PC-3 (cell line): ENCODE measurements around the gene ROCK1. TPM values are rescaled to one million over a fixed set of nuclear protein-coding genes. Genes with fewer than 3 reads are reported as not detected.

Source experiments
- ATAC-seq: fragments of 200-7000 bp; cut with Tn5 transposase; 2 replicates; pipeline ENCODE4 v1.9.1; 2020; ENCODE audit warnings: mild to moderate bottlenecking, moderate library complexity
- BruUV-seq: library from RNA; stranded (reverse); fragments of 400-500 nt; replicated peaks from 2 replicates; lab custom pipeline; 2021; lab: Mats Ljungman, UMichigan
- CTCF ChIA-PET: fragments of 300-600 bp; sonication (Branson Sonifier 250); formaldehyde crosslinking; loops from one replicate; lab custom pipeline; 2022; ENCODE audit warnings: antibody characterized with exemption; lab: Charles Lee
- POLR2A ChIA-PET: fragments of 300-600 bp; sonication (Branson Sonifier 250); formaldehyde crosslinking; loops from one replicate; lab custom pipeline; 2022; ENCODE audit warnings: antibody characterized with exemption; ENCODE audit not compliant: unreplicated experiment; lab: Charles Lee
- DNase-seq: peaks from one replicate; pipeline ENCODE4 v3.0.0-alpha.2; 2015
- H2AFZ ChIP-seq: fragments of 300-600 bp; sonication (generic); 2 replicates; pipeline ENCODE4 v1.6.0; 2016; ENCODE audit warnings: antibody characterized with exemption, low read length
- H3F3A ChIP-seq: fragments of 300-600 bp; sonication (generic); one replicate; pipeline ENCODE4 v1.6.0; 2017; ENCODE audit warnings: antibody characterized with exemption, low read length, control low read depth, mild to moderate bottlenecking; ENCODE audit not compliant: unreplicated experiment
- H3K27ac ChIP-seq: fragments of 300-600 bp; sonication (generic); 2 replicates; pipeline ENCODE4 v1.5.1; 2016; ENCODE audit warnings: mild to moderate bottlenecking, low read length
- H3K27me3 ChIP-seq: fragments of 300-600 bp; sonication (generic); 2 replicates; pipeline ENCODE4 v1.6.1; 2016; ENCODE audit warnings: low read length, mixed read lengths
- H3K36me3 ChIP-seq: fragments of 300-600 bp; sonication (generic); 2 replicates; pipeline ENCODE4 v1.6.1; 2016; ENCODE audit warnings: low read depth, mixed run types, low read length, mixed read lengths
- H3K4me1 ChIP-seq: fragments of 300-600 bp; sonication (generic); 2 replicates; pipeline ENCODE4 v1.5.1; 2016; ENCODE audit warnings: low read length; ENCODE audit not compliant: insufficient read depth
- H3K4me2 ChIP-seq: fragments of 300-600 bp; sonication (generic); 2 replicates; pipeline ENCODE4 v1.6.0; 2016; ENCODE audit warnings: low read length
- H3K4me3 ChIP-seq: fragments of 300-600 bp; sonication (generic); 2 replicates; pipeline ENCODE4 v1.5.1; 2016; ENCODE audit warnings: mild to moderate bottlenecking, low read length, mixed read lengths
- H3K79me2 ChIP-seq: fragments of 300-600 bp; sonication (generic); 2 replicates; pipeline ENCODE4 v1.6.1; 2017; ENCODE audit warnings: low read length, mixed read lengths
- H3K9ac ChIP-seq: fragments of 300-600 bp; sonication (generic); 2 replicates; pipeline ENCODE4 v1.6.0; 2016; ENCODE audit warnings: mild to moderate bottlenecking, low read length
- H3K9me2 ChIP-seq: fragments of 300-600 bp; sonication (generic); replicated peaks from 2 replicates; pipeline ENCODE4 v1.6.1; 2016; ENCODE audit warnings: mixed run types, low read length, mixed read lengths
- H3K9me3 ChIP-seq: fragments of 300-600 bp; sonication (generic); 2 replicates; pipeline ENCODE4 v1.6.1; 2016; ENCODE audit warnings: low read length, mixed read lengths
- H4K20me1 ChIP-seq: fragments of 300-600 bp; sonication (generic); 2 replicates; pipeline ENCODE4 v1.6.1; 2016; ENCODE audit warnings: low read length, mixed read lengths
- EZH2 ChIP-seq: fragments of 300-600 bp; sonication (generic); IDR thresholded peaks from one replicate; pipeline ENCODE4 v1.6.1; 2017; ENCODE audit warnings: antibody characterized with exemption, mild to moderate bottlenecking, low read length; ENCODE audit not compliant: unreplicated experiment
- EZH2phosphoT487 ChIP-seq: fragments of 300-600 bp; sonication (generic); IDR thresholded peaks from 2 replicates; pipeline ENCODE4 v1.6.1; 2018; ENCODE audit warnings: mild to moderate bottlenecking, antibody characterized with exemption, low read length, borderline replicate concordance
- intact Hi-C: fragments of 100-400 bp; cut with micrococcal nuclease; formaldehyde crosslinking; loops from 2 replicates; pipeline ENCODE4 v1.9.0; 2023
- total RNA-seq: library from RNA; depleted of rRNA; stranded (reverse); fragments of >200 nt; gene quantifications from 2 replicates; pipeline ENCODE4 v1.2.3, GENCODE V29; 2014
- TF ChIP-seq, protein P1 (sequence below): fragments of 300-600 bp; sonication (generic); conservative IDR thresholded peaks from 2 replicates; pipeline ENCODE4 v1.5.1; 2017; ENCODE audit warnings: antibody characterized with exemption, low read depth, mild to moderate bottlenecking, low read length

ROCK1 gene
- total RNA-seq, 1 experiment from 2014 or later = 22.2 TPM

DNA sequence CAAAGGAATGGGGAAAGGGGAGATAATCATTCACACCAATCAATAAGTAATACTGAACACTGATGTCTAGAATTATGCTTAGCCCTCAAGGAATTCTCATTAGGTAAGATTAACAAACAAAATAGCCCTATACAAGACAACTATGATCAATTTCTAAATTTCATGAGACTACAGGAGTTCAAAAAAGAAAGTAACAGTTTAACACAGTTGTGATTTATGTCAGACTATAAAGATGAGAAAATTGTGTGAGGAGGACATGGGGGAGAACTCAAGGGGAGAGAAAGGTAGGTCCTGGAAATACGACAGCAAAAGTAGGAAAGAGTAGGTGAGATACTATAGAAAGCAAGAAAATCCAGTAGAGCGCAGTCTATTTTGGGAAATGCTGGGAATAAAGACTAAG lies 14.9 kb downstream of the ROCK1 start:
- ChIA-PET POLR2A (no interaction called here), CTCF (no interaction called here)
- H3K4me3 ChIP-seq = no peak overlapping the region
- no peak overlapping the region for H3K9ac ChIP-seq
- H3K9me3 ChIP-seq = no peaks in the 10 kb centered on the region
- ATAC-seq (no peak), DNase-seq (no peak)
- peaks cover 25% of the 10 kb centered on the region for H4K20me1 ChIP-seq
- peaks cover 98% of the 10 kb centered on the region for H3K79me2 ChIP-seq
- TF ChIP-seq, protein P1, sequence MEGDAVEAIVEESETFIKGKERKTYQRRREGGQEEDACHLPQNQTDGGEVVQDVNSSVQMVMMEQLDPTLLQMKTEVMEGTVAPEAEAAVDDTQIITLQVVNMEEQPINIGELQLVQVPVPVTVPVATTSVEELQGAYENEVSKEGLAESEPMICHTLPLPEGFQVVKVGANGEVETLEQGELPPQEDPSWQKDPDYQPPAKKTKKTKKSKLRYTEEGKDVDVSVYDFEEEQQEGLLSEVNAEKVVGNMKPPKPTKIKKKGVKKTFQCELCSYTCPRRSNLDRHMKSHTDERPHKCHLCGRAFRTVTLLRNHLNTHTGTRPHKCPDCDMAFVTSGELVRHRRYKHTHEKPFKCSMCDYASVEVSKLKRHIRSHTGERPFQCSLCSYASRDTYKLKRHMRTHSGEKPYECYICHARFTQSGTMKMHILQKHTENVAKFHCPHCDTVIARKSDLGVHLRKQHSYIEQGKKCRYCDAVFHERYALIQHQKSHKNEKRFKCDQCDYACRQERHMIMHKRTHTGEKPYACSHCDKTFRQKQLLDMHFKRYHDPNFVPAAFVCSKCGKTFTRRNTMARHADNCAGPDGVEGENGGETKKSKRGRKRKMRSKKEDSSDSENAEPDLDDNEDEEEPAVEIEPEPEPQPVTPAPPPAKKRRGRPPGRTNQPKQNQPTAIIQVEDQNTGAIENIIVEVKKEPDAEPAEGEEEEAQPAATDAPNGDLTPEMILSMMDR = no peak
- TF ChIP-seq EZH2 (no peak), EZH2phosphoT487 (no peak)
- no peaks in the 10 kb centered on the region for H3K9me2 ChIP-seq
- no peak overlapping the region for H3K27ac ChIP-seq
- H3K27me3 ChIP-seq = no peaks in the 10 kb centered on the region
- no TSS peak for BruUV-seq
- H2AFZ ChIP-seq = no peak overlapping the region
- no peak overlapping the region for H3K4me2 ChIP-seq
- H3F3A ChIP-seq = no peaks in the 10 kb centered on the region
- H3K36me3 ChIP-seq = no peaks in the 10 kb centered on the region
- no peaks in the 10 kb centered on the region for H3K4me1 ChIP-seq
- intact Hi-C loops = no loop called here

DNA sequence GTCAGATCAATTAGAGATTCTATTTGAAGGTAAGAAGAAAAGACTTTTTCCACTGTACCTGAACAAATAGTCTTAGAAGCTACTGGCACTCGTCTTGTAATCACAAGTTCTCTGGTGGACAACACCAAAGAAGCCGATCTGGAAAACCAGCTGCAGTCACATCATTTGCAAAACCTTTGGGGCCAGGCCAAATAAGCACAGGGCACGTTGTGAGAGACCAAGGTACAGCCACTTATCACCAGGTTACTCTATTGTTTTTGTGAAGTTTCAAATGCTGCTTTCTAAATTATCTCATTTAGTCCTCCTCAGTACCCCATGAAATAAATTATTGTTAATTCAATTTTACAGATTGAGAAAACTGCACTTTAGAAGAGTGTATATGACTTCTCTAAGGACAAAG lies 18.5 kb downstream of the ROCK1 start:
- Histone ChIP-seq H3K27me3 (no peaks in the 10 kb centered on the region), H3K9ac (no peak overlapping the region), H3K9me2 (no peaks in the 10 kb centered on the region), H3K36me3 (no peaks in the 10 kb centered on the region), H3F3A (no peaks in the 10 kb centered on the region), H3K79me2 (peaks cover 96% of the 10 kb centered on the region), H3K4me1 (no peaks in the 10 kb centered on the region), H2AFZ (no peak overlapping the region), H3K4me2 (no peak overlapping the region), H3K4me3 (no peak overlapping the region), H3K27ac (no peak overlapping the region), H3K9me3 (no peaks in the 10 kb centered on the region), H4K20me1 (peaks cover 11% of the 10 kb centered on the region)
- no peak for DNase-seq
- intact Hi-C loops = no loop called here
- ATAC-seq = no peak
- CTCF ChIA-PET = no interaction called here
- POLR2A ChIA-PET = interaction anchor here (0.7 kb wide), 1 partner anchor 473 kb away, joined by 12 read pairs; no protein-coding TSS in a partner anchor
- no peak for TF ChIP-seq EZH2phosphoT487
- TF ChIP-seq, protein P1 = no peak
- no peak for TF ChIP-seq EZH2
- BruUV-seq = no TSS peak

DNA sequence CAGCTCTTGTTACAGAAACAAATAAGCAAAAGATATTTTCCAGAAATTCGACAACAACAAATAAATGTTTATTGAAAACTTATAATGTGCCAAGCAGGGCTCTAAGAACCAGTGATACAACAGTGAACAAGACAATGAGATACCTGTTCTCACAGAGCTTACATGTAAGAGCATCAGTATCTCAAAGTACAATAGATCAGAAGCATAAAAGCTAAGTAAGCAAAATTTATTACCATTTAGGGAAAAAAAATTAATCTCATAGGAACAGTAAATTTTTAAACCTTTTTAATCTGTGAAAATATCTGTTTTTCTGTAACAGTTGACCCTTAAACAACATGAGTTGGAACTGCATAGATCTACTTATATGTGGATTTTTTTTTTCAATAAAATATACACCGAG lies 20.9 kb downstream of the ROCK1 start:
- no peak overlapping the region for H3K9ac ChIP-seq
- no peak overlapping the region for H2AFZ ChIP-seq
- POLR2A ChIA-PET = no interaction called here
- H3K9me3 ChIP-seq = no peaks in the 10 kb centered on the region
- DNase-seq (no peak), ATAC-seq (no peak)
- no peak overlapping the region for H3K4me2 ChIP-seq
- intact Hi-C loops = no loop called here
- H3K9me2 ChIP-seq = no peaks in the 10 kb centered on the region
- no TSS peak for BruUV-seq
- no peaks in the 10 kb centered on the region for H3K27me3 ChIP-seq
- no peaks in the 10 kb centered on the region for H3K36me3 ChIP-seq
- TF ChIP-seq EZH2phosphoT487 = no peak
- TF ChIP-seq, protein P1 = no peak
- no peak for TF ChIP-seq EZH2
- H3K4me3 ChIP-seq = no peak overlapping the region
- H3K4me1 ChIP-seq = no peaks in the 10 kb centered on the region
- no peak overlapping the region for H3K27ac ChIP-seq
- CTCF ChIA-PET = no interaction called here
- no peaks in the 10 kb centered on the region for H3F3A ChIP-seq
- peaks cover 5% of the 10 kb centered on the region for H4K20me1 ChIP-seq
- peaks cover 97% of the 10 kb centered on the region for H3K79me2 ChIP-seq
